ENCODE measurements around the gene SLC13A3.

DNA sequence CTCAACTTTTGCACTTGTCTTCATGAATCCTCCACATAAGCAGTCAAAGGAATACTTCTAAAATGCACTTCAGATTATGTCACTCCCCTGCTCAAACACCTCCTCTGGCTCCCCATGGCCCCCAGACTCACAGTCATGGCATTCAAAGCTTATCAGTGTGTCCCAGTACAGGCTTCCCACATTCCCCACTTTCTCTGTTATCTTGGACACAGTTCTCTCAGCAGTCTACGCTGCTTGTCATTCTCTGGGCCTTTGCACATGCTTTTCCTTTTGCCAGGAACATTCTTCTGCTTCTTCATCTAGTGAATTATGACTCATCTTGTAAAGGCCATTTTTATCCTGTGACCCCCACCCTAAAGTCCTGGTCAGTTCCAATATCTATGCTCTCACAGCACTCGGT is 31.8 kb downstream of the SLC13A3 start:
- TF ChIP-seq, protein P1, sequence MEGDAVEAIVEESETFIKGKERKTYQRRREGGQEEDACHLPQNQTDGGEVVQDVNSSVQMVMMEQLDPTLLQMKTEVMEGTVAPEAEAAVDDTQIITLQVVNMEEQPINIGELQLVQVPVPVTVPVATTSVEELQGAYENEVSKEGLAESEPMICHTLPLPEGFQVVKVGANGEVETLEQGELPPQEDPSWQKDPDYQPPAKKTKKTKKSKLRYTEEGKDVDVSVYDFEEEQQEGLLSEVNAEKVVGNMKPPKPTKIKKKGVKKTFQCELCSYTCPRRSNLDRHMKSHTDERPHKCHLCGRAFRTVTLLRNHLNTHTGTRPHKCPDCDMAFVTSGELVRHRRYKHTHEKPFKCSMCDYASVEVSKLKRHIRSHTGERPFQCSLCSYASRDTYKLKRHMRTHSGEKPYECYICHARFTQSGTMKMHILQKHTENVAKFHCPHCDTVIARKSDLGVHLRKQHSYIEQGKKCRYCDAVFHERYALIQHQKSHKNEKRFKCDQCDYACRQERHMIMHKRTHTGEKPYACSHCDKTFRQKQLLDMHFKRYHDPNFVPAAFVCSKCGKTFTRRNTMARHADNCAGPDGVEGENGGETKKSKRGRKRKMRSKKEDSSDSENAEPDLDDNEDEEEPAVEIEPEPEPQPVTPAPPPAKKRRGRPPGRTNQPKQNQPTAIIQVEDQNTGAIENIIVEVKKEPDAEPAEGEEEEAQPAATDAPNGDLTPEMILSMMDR (conservative IDR thresholded peaks at IDR 0.05; ENCODE audit: low read length), result no peak
- TF ChIP-seq EZH2phosphoT487 (IDR thresholded peaks at IDR 0.05; ENCODE audit: borderline replicate concordance), result no peak
